ENCODE measurements around the gene GRIK3. TPM values are rescaled to one million over a fixed set of nuclear protein-coding genes. Genes with fewer than 3 reads are reported as not detected.

The GRIK3 gene
- total RNA-seq, 1 experiment from 2014 or later, result 5.5 TPM

GRCh38 chr1:36845802-36846201, 188.5 kb downstream of the GRIK3 start (continued):
- no peak for TF ChIP-seq ARID4B (CRISPR knock-in tag; IDR thresholded peaks at IDR 0.05; ENCODE audit: borderline replicate concordance)
- TF ChIP-seq FOXK1 (CRISPR knock-in tag; IDR thresholded peaks at IDR 0.05), result no peak

GRCh38 chr1:36844917-36845316, 189.4 kb downstream of the GRIK3 start:
- ChIA-PET POLR2A (no interaction called here), CTCF (interaction anchor here (1.2 to 1.3 kb wide), 2 partner anchors 19 to 329 kb away, joined by 3 to 5 read pairs; no protein-coding TSS in a partner anchor)
- no peaks in the 10 kb centered on the region for H3K27me3 Mint-ChIP-seq (ENCODE audit: low read depth)
- ATAC-seq (no peak), DNase-seq (ENCODE audit: low spot score) (no peak)
- TF ChIP-seq PRDM15 (CRISPR knock-in tag; IDR thresholded peaks at IDR 0.05), result no peak
- no peak for TF ChIP-seq OVOL2 (CRISPR knock-in tag; IDR thresholded peaks at IDR 0.05; ENCODE audit: borderline replicate concordance)
- TF ChIP-seq SMAD4 (CRISPR knock-in tag; IDR thresholded peaks at IDR 0.05), result no peak
- no peak for TF ChIP-seq ERG (CRISPR knock-in tag; IDR thresholded peaks at IDR 0.05)
- no peak for TF ChIP-seq ZBTB43 (CRISPR knock-in tag; IDR thresholded peaks at IDR 0.05)
- no peak for TF ChIP-seq ETV6 (CRISPR knock-in tag; IDR thresholded peaks at IDR 0.05)
- TF ChIP-seq ARID4B (CRISPR knock-in tag; IDR thresholded peaks at IDR 0.05; ENCODE audit: borderline replicate concordance), result no peak
- TF ChIP-seq ATF6 (CRISPR knock-in tag; IDR thresholded peaks at IDR 0.05), result no peak
- H3K9me3 Mint-ChIP-seq, result no peaks in the 10 kb centered on the region
- H3K27ac Mint-ChIP-seq, result no peak overlapping the region
- no peak overlapping the region for H3K4me3 Mint-ChIP-seq
- H3K4me1 Mint-ChIP-seq, result peaks cover 65% of the 10 kb centered on the region
- H3K36me3 Mint-ChIP-seq, result no peaks in the 10 kb centered on the region

All from WTC11 (cell line).